GM21367 (cell line): Measurements from ENCODE around the gene IL22RA2.
A peak's percentile ranks its signal among the peaks of the same experiment; 100 is the strongest.

Experiments
- ATAC-seq: cut with Tn5 transposase; IDR thresholded peaks from one replicate; pipeline ENCODE4 v1.9.1; 2021; ENCODE audit not compliant: unreplicated experiment

Gene IL22RA2

GRCh38 chr6:137097526-137097925 is 75.9 kb downstream of the IL22RA2 start:
- ATAC-seq, result no peak

- no peak for ATAC-seq
Observed at GRCh38 chr6:137097057-137097456, 76.4 kb downstream of the IL22RA2 start.

GRCh38 chr6:137095651-137096238 is 77.7 kb downstream of the IL22RA2 start:
- peak; percentile 72 for ATAC-seq

- no peak for ATAC-seq
Observed at GRCh38 chr6:137095093-137095492, 78.4 kb downstream of the IL22RA2 start.

GRCh38 chr6:137094411-137095008 is 78.9 kb downstream of the IL22RA2 start:
- ATAC-seq, result peak; percentile 34
